HG02840 (cell line): ENCODE measurements around the gene RBP5.

Experiments
- ATAC-seq: cut with Tn5 transposase; IDR thresholded peaks from one replicate; pipeline ENCODE4 v1.9.1; 2021; ENCODE audit warnings: mild to moderate bottlenecking, moderate library complexity, moderate number of reproducible peaks; ENCODE audit not compliant: unreplicated experiment, low FRiP score

The RBP5 gene

DNA sequence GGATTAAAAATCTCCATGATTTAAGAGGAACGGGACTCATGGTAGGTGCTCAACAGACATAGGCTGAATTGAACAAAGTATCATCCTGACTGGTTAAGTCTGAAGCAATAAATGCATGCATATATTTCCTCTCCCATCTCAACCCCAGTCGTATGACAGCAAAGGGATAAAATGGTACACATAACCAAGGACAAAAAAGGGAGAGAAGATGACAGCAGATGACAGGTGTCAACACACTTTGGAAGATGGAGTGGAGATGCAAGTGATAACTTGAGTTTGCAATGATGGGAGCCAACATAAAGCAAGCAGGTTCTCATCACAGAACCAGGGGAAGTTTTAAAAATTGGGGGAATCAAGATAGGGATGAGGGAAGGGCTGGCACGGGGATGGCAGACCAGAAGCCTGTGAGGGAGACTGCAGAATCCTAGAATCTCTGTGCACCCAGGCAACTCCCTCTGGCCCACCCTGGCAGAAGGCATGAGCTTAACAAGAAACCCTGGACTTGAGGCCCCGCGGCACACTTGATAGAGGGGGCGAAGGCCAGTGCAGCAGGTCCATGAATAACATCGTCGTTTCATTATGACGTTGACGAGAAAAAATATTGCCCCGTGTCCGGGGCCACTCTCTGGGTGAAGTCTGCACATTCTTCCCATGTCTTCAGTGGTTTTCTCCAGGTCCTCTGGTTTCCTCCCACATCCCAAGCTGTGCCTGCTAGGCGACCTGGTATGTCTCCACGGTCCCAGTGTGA, 24.7 kb downstream of the RBP5 start:
- no peak for ATAC-seq

DNA sequence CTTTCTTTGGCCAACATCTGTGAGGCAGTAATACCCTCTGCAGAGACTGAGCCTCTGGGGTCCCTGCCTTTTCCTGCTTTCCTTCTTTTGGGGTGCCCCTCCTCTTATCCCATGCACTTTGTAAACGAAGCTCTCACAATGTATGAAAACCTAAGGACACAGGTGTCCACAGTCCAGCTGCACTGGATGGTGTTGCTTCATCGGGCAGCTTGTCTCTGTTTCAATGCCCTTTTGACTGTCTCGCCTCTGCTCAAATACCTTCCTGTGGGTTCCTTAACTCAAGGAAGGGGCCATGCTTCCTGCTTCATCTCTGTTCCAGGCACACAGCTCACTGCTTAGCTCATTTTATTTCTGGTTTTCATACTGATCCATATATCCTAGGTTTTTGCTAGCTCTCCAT, 26.1 kb downstream of the RBP5 start:
- ATAC-seq: no peak

DNA sequence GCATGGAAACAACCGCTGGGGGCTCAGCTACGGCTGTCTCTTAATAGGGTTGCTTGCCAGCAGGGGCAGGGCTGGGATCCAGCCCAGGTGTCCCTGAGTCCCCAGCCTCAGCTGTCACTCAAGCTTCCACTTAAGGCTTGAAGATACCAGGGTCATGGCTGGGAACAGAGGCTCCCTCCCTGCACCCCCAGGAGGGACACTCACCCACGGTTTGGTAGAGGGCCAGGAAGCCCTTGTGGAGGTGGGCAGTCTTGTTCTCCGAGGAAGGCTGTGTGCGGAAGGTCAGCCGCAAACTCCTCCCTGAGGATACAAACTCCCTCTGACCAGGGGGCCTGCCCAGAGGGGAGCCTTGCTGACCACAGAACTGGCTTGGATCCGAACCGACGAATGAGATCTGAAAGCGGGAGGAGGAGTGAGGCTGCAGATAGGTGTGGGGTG, 27.0 kb downstream of the RBP5 start:
- ATAC-seq: no peak

DNA sequence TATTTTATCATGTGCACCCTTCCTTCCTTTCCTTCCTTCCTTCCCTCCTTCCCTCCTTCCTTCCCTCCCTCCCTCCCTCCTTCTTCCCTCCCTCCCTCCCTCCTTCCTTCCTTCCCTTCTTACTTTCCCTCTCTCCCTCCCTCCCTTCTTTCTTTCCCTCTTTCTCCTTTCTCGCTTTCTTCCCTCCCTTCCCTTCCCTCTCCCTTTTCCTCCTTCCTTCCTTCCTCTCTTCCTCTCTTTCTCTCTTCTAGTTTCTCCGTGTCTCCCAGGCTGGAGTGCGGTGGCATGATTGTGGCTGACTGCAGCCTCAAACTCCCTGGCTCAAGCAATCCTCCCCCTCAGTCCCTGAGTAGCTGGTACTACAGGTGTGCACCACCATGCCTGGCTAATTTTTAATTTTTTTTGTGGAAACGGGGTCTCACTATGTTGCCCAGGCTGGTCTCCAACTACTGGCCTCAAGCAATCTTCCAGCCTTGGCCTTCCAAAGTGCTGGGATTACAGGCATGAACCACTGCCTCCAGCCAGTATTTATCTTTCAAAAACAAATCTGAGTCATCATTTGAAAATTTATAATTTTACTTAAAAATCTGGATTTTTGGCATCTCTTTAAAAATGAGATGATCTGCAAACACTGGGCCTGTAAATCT, 27.5 kb downstream of the RBP5 start:
- ATAC-seq: no peak

DNA sequence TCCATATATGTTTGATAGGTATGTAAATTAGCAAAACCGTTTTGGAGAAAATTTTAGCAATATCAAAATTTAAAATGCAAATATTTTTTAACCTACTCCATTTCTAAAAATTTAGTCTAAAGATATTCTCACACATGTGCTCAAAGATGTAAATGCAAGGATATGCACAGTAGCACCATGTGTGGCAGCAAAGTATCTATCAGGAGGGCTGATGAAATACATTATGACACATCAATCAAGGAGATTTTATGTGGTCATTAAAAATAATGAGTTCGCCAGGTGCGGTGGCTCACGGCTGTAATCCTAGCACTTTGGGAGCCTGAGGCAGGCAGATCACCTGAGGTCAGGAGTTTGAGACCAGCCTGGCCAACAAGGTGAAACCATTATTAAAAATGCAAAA, 28.4 kb downstream of the RBP5 start:
- ATAC-seq: no peak

DNA sequence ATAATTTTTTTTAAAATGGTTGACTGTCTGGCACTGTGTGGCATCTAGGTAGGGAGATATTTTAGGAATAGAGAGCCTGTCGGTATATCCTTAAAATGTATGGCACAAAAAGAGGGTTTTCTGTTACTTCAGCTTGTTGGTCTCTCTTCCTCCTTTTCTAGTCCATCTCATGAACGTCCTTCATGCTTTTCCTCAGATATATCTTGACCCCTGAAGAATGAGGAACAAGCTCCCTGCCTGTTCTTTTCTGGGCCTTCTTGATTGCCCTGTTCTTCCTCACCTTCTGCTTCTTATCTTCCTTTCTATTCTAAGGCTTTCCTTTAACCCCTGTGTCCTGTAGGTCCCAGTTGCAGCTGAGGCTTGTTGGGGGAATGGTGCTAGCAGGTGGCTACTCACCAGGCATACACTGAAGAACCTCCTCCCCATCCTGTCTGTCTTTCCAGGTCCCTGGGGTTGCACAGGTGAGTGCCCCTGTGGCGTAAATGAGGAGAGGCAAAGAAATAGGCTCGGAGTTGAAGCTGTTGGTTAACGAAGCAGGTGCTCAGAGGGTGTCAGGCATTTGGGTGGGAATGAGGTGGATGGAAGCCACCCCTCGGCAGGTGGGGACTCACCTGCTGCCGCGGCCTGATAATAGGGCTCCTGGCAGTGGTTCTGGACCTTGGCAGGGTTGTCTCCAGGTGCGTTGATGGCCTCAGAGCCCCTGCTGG, 29.2 kb downstream of the RBP5 start:
- ATAC-seq: no peak

DNA sequence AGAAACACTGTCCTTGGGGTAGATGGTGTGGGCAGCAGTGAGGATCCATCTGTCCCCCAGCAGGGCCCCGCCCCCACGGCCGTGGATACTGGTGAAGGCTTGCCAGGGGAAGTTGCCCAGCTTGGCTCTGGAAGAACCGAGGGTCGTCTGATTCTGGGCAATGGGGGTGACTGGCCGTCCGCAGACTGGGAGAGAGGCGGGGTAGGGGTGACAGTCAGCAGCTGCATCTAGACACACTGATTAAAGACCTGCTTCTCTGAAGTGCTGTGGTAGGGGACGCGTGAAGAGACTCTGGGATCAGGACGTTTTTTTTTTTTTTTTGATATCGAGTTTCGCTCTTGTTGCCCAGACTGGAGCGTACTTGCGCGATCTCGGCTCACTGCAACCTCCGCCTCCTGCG, 31.7 kb downstream of the RBP5 start:
- no peak for ATAC-seq

DNA sequence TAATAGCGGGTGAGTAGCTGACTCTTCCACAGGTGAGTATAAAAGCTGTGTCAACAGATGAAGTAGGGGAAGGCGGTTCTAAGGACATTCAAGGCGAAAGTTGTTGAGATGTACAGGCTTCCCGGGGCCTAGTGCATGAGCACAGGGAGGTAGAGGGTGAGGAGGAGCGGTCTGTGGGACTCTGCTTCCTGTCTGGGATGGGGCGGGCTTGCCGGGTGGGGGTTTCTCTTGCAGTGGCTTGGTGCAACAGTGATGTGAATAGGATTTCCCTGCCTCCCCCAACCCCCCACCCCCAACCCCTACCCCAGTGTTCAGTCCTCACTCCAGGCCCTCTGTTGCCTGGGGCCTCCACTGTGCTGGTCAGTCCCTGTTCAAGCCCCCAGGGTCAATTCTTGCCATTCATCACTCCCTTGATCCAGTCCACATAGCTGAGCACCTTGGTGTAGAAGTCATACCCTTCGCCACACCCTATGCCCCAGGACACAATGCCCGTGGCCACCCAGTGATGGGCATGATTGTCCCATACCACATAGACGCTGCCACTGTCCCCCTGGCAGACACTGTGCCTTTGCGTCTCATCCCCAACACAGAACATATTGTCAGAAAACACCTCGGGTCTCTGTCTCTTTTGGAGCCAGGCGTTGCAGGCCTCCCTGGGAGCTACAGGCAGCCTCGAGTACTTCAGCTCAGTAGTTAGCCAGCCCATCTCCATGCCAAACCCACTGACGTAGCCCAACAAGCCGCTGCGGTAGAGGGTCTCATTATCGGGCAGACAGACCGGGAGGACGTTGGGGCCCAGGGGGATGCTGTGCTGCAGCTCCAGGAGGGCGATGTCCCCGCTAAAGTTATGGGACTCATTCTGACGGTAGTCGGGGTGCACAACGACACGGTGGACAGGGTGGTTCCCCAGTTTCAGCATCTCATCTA, 32.4 kb downstream of the RBP5 start:
- ATAC-seq: no peak

DNA sequence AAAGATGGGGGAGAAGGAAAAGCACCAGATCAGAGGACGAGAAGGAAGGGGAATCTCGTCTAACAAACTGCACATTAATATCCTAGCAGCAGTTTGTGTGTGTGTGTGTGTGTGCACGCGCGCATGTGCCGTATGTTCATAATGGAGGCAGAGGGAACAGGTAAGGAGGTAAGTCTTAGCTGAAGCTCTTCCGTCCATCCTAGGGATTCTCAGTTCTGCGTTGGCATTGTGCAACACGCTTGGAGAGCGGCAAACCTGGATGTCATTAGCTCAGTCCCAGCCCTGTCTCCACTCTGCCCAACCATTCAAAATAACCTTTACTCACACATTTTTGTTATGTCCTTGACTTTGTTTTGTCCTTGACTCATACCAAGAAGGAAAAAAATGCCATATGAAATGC, 34.8 kb downstream of the RBP5 start:
- no peak for ATAC-seq

DNA sequence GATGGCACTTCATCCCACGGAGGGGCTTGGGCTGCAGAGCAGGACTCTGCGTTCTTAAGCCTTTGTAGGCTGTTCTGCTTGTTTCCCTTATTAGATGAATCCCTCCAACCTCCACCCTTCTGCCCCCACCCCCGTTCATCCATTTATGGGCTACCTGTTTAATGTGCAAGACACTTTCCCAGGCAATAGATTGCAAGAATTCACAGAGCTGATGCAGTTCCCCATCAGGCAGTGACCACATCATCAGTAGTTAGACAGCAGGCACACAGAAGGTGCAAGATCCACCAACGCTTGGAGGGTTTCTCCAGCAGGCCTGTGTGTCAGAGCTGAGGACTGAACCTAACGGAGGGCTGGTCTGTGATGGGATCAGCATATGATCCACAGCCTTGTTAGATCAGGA, 35.2 kb downstream of the RBP5 start:
- no peak for ATAC-seq

DNA sequence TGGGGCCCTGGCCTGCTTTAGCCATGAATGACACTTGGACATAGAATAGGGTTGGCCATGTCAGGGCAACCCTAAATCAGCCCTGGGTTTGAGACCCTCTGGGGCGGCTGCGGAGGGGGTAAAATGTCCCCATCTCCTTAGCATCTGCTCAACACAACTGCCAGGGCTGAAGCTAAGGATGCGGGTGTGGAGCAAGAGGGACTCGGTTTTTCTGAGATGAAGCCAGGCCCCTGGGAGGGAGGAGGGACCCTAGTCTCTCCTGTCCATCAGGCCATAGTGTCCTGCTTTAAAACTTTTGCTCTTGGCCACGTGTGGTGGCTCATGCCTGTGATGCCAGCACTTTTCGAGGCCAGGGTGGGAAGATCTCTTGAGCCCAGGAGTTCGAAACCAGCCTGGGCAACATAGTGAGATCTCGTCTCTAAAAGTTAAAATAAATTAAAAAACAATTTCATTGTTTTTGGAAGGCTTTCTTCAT, 35.7 kb downstream of the RBP5 start:
- no peak for ATAC-seq

DNA sequence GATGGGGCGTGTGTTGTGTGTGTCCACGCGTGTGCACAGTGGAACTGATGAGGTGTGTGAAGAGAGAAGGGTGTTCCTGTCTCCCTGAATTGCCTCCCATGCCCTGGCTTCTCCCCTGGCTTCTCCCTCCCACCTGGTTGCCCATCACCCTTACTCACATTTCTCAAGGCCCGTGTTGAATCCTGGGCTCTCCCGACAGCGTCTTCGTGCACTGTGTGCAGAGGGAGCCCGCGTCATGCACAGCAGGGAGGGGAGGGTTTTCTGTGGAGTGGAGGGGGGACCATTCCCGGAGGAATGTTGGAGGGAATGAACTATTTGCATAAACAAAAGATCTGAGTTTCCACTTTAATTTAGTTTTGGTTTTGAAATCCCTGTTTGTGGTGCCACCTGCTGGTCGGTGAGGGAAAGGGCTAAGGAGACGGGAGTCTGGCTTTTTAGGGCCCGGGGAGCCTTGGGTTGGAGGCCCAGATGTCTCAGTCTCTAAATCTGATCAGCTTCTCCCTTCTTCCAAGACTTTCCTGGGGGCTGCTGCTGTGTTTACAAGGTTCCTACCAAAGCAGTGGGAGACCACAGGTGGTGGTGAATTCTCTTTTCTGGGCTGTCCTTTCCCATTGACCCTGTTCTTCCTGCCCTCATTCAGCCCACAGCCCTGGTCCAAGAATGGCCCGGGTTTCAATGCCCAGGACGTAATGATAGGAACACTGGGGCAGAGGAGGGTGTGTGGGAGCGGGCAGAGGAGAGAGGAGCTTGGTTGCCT, 36.3 kb downstream of the RBP5 start, which contains the start of gene C1R:
C1R (minus strand) TSS at position 217 of the 757 bp plus-strand sequence; CDS start at position 160, 57 bp downstream.
- no peak for ATAC-seq

DNA sequence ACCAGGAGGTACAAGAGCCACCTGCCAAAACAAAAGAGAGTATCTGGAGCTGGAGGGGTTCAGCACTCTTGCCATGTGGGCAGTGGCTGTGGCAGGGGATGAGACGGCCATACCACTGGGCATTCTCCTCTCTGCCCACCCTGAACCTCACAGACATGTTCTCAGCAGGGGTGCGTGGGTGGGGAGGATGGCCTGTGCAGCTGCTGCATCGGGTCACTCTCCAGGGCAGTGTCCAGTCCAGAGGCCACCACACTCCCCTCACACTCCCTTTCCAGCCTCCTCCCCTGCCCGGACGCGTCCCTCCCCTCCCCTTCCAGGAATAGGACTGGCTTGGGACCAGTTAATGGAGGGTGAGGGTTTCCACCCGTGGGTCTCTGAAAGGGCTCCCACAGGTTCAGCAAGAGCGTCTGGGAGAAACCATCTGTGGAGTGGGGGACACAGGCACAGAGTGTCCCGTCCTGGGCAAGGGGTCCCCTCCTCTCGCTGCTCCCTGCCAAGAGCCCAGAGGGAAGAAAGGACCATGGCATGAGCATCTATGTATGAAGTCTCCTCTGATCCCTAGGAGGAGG, 36.9 kb downstream of the RBP5 start:
- no peak for ATAC-seq

DNA sequence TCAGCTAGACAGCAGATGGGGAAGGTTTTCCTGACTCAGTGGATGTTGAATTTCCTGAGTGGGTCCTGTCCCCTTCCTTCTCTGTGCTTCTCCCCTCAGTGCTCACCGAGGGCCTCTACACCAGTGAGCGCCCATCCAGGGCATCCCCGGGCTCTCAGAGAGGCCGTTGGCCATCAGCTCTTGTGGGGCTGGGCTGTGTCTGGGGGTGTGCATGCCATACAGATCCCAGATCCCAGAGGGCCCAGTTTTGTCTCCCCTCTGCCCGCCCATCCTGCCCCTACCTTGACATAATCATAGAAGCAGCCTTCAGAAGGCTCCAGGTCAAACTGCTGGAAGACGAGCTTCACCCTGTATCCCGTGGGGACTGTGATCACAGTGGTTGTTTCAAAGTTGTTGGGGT, 37.5 kb downstream of the RBP5 start:
- ATAC-seq: no peak

DNA sequence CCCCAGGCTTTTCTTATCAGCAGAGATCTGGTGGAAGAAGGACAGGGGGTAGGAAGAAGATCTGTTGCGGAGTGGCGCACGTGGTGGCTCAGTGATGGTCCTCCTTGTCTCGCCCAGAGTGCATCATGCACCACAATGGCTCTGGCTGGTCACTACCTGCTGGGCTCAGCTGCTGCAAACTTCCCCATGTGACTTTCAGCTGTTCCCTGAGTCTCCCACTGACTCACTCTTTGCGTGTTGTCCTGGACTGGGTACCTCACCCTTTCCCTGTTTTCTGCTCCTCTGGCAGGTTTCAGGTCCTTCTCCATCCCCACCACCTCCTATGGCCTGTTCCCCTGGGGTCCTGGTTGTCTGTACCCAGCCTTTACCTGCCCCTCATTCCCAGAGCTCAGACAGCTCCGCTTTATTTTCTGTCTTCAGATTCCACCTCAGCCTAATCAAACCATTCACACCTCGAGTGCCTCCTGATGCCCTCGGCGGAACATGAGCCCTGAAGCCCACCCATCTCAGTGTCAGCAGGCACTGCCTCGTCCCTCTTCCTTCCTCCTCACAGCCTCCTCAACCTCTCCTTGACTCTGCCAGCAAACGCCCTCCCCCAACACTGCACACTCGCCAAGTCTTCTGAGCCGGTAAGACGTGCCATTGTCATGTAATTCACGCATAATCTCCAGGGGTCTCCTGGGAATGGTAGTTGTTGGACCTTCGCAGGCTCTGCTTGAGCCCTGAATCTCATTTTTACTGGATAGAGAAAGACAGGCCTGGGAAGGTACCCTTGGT, 38.3 kb downstream of the RBP5 start:
- ATAC-seq: no peak

DNA sequence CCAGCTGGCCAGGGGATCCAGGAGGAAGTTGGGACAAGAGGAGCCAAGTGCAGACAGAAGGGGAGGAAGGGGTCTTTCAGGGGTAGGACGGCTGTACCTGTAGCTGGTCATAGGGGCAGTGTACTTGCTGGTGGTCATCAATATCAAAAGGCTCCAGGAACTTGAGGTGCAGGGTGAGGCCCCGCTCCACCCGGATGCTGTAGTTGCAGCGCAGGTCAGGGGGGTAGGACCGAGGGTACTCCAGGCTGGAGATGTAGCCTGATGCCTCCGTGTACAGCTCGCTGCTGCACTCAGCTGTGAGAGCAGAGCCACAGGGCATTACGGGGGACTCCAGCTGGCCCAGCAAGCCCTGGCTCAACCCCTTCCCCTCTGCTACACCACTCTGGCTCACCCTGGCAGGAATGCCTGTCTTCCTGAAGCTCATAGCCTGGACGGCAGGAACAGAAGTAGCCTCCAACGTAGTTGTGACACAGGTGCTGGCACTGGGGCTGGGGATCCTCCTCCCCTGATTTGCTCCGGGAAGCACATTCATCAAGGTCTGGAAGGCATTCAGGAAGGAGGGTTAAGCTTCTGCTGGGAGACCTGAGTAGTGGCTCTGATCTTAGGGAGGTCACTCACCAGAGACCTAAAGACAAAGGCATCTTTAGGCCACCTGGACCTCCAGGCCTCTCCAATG, 39.4 kb downstream of the RBP5 start:
- no peak for ATAC-seq

DNA sequence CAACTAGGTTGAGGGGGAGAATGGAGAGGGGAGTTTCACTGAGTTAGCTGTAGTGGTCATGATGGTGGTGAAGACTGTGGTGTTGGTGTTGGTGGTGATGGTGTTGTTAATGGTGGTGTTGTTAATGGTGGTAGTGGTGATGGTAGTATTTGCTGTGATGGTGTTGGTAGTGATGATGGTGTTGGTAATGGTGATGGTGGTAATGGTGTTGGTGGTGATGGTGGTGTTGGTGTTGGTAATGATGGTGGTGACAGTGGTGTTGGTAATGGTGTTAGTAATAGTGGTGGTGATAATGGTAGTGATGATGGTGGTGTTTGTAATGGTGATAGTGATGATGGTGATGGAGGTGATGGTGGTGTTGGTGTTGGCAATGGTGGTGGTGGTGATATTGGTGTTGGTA, 45.6 kb downstream of the RBP5 start:
- ATAC-seq: no peak

DNA sequence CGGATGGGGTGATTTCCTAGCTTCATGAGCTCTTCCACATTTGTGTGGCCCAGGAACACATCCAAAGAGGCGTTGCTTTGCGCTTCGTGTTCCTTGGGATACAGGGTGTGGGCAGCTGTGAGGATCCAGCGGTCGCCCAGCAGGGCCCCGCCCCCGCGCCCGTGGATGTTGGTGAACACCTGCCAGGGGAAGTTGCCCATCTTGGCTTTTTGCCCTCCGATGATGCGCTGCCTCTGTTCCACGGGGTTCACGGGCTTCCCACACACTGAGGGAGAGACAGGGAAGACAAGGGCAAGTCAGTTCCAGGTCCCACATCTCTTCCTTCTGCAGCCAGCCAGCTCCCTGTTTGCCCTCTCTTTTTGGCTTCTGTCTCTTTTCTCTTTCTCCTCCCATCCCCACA, 47.7 kb downstream of the RBP5 start:
- ATAC-seq: no peak
